ENCODE data around the gene ZDHHC12. TPM values are rescaled to one million over a fixed set of nuclear protein-coding genes. Genes with fewer than 3 reads are reported as not detected.

ZDHHC12 gene
- total and polyA plus RNA-seq, 2 of the 13 experiments (the other 11 are each of a cell fraction or from before 2014, with no cell fraction given) = 25.4 to 28.0 TPM

DNA sequence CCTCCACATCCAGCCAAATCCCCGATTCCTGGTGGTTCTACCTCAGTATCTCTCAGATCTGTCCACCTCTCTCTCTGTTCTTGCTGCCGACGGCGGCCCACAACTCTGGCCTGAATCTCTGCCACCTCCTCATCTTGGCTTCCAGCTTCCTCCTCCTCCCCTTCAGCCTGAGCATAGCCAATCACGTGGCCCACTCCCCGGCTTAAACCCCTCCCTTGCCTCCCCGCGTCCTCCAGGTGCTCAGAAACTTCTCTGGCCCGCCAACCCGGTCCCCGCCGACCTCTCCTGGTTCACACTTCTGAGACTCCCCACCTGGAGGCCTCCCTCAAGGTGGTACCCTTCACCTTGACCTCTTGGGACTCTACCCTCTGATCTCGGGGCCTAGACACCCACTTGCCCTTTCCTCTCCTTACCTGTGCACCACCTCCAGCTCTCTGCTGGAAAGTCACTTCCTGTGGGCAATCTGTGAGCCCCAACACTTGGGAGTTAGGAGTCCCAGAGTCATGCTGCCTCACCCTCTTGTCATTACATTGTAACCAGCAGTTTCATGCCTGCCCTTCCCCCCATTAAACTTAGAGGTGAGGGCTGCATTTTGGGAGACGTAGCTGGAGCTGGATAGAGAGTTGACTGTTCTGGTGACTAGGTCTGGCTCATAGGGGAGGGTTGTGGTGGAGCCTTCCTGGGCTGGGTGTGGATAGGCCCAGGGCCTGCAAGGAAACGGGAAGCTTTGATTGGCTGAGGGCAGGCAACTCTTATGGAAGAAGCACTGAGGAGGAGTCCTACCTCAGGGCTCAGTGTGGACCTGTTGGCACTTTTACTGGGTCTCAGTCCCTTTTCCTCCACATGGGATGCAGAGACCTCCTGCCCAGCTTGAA is 39.4 kb downstream of the ZDHHC12 start (continued):
- TF ChIP-seq, protein P1, sequence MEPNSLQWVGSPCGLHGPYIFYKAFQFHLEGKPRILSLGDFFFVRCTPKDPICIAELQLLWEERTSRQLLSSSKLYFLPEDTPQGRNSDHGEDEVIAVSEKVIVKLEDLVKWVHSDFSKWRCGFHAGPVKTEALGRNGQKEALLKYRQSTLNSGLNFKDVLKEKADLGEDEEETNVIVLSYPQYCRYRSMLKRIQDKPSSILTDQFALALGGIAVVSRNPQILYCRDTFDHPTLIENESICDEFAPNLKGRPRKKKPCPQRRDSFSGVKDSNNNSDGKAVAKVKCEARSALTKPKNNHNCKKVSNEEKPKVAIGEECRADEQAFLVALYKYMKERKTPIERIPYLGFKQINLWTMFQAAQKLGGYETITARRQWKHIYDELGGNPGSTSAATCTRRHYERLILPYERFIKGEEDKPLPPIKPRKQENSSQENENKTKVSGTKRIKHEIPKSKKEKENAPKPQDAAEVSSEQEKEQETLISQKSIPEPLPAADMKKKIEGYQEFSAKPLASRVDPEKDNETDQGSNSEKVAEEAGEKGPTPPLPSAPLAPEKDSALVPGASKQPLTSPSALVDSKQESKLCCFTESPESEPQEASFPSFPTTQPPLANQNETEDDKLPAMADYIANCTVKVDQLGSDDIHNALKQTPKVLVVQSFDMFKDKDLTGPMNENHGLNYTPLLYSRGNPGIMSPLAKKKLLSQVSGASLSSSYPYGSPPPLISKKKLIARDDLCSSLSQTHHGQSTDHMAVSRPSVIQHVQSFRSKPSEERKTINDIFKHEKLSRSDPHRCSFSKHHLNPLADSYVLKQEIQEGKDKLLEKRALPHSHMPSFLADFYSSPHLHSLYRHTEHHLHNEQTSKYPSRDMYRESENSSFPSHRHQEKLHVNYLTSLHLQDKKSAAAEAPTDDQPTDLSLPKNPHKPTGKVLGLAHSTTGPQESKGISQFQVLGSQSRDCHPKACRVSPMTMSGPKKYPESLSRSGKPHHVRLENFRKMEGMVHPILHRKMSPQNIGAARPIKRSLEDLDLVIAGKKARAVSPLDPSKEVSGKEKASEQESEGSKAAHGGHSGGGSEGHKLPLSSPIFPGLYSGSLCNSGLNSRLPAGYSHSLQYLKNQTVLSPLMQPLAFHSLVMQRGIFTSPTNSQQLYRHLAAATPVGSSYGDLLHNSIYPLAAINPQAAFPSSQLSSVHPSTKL (CRISPR knock-in tag; IDR thresholded peaks at IDR 0.05) = no peak
- TF ChIP-seq, protein P2, sequence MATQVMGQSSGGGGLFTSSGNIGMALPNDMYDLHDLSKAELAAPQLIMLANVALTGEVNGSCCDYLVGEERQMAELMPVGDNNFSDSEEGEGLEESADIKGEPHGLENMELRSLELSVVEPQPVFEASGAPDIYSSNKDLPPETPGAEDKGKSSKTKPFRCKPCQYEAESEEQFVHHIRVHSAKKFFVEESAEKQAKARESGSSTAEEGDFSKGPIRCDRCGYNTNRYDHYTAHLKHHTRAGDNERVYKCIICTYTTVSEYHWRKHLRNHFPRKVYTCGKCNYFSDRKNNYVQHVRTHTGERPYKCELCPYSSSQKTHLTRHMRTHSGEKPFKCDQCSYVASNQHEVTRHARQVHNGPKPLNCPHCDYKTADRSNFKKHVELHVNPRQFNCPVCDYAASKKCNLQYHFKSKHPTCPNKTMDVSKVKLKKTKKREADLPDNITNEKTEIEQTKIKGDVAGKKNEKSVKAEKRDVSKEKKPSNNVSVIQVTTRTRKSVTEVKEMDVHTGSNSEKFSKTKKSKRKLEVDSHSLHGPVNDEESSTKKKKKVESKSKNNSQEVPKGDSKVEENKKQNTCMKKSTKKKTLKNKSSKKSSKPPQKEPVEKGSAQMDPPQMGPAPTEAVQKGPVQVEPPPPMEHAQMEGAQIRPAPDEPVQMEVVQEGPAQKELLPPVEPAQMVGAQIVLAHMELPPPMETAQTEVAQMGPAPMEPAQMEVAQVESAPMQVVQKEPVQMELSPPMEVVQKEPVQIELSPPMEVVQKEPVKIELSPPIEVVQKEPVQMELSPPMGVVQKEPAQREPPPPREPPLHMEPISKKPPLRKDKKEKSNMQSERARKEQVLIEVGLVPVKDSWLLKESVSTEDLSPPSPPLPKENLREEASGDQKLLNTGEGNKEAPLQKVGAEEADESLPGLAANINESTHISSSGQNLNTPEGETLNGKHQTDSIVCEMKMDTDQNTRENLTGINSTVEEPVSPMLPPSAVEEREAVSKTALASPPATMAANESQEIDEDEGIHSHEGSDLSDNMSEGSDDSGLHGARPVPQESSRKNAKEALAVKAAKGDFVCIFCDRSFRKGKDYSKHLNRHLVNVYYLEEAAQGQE (IDR thresholded peaks at IDR 0.05; ENCODE audit: borderline replicate concordance in 1 of 2, low read depth in 1 of 2, low read length in 2 of 2) = 0 out of 4 replicates have a peak, but pooled peaks of 1 of the 2 experiments have one; percentile 9
- TF ChIP-seq ZNF615 (CRISPR knock-in tag; IDR thresholded peaks at IDR 0.05; ENCODE audit: borderline replicate concordance) (no peak), MAZ (IDR thresholded peaks at IDR 0.05; ENCODE audit: borderline replicate concordance, low read depth, low read length) (peak; percentile 63; the same call in 1 of the 2 replicates), MAZ (CRISPR knock-in tag; IDR thresholded peaks at IDR 0.05; ENCODE audit: low read depth) (peak; percentile 73), TARDBP (CRISPR knock-in tag; IDR thresholded peaks at IDR 0.05) (no peak), ZNF670 (CRISPR knock-in tag; IDR thresholded peaks at IDR 0.05; ENCODE audit: borderline replicate concordance) (0 out of 2 replicates have a peak, but pooled peaks have one; percentile 14), ZFP41 (CRISPR knock-in tag; IDR thresholded peaks at IDR 0.05; ENCODE audit: borderline replicate concordance) (no peak; the same call in 1 of the 2 replicates), ATF7-NPFF (CRISPR knock-in tag; IDR thresholded peaks at IDR 0.05; ENCODE audit: low read depth) (no peak), MEIS1 (CRISPR knock-in tag; IDR thresholded peaks at IDR 0.05; ENCODE audit: borderline replicate concordance) (0 out of 2 replicates have a peak, but pooled peaks have one; percentile 51), ZNF44 (CRISPR knock-in tag; IDR thresholded peaks at IDR 0.05) (no peak), NR1H2 (CRISPR knock-in tag; IDR thresholded peaks at IDR 0.05; ENCODE audit: borderline replicate concordance, low read depth) (0 out of 2 replicates have a peak, but pooled peaks have one; percentile 46), ZNF124 (CRISPR knock-in tag; IDR thresholded peaks at IDR 0.05) (no peak)
- TF ChIP-seq, protein P3, sequence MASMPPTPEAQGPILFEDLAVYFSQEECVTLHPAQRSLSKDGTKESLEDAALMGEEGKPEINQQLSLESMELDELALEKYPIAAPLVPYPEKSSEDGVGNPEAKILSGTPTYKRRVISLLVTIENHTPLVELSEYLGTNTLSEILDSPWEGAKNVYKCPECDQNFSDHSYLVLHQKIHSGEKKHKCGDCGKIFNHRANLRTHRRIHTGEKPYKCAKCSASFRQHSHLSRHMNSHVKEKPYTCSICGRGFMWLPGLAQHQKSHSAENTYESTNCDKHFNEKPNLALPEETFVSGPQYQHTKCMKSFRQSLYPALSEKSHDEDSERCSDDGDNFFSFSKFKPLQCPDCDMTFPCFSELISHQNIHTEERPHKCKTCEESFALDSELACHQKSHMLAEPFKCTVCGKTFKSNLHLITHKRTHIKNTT (CRISPR knock-in tag; IDR thresholded peaks at IDR 0.05) = no peak
- TF ChIP-seq, protein P4, sequence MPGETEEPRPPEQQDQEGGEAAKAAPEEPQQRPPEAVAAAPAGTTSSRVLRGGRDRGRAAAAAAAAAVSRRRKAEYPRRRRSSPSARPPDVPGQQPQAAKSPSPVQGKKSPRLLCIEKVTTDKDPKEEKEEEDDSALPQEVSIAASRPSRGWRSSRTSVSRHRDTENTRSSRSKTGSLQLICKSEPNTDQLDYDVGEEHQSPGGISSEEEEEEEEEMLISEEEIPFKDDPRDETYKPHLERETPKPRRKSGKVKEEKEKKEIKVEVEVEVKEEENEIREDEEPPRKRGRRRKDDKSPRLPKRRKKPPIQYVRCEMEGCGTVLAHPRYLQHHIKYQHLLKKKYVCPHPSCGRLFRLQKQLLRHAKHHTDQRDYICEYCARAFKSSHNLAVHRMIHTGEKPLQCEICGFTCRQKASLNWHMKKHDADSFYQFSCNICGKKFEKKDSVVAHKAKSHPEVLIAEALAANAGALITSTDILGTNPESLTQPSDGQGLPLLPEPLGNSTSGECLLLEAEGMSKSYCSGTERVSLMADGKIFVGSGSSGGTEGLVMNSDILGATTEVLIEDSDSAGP (CRISPR knock-in tag; IDR thresholded peaks at IDR 0.05; ENCODE audit: borderline replicate concordance) = peak; percentile 41; the same call in 1 of the 2 replicates
- TF ChIP-seq, protein P5, sequence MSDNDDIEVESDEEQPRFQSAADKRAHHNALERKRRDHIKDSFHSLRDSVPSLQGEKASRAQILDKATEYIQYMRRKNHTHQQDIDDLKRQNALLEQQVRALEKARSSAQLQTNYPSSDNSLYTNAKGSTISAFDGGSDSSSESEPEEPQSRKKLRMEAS (IDR thresholded peaks at IDR 0.05) = peak; percentile 54; the same call in 1 of the 2 replicates

Measured in HepG2 (cell line).